Right atrium auricular region (tissue), 2 donors: Measurements from ENCODE around the gene HELZ. TPM values are rescaled to one million over a fixed set of nuclear protein-coding genes. Genes with fewer than 3 reads are reported as not detected.

ENCODE experiments used
- DNase-seq: peaks from one replicate; pipeline ENCODE4 v3.0.0-alpha.2; 2019; ENCODE audit warnings: low spot score
- H3K27ac ChIP-seq, 2 donors: fragments of 200-600 bp; sonication (generic); 1 replicate in 1 of 2; 2 replicates in 1 of 2; pipeline ENCODE4 v1.5.1; 2016 to 2019
- H3K27me3 ChIP-seq, 2 donors: fragments of 200-600 bp; sonication (generic); one replicate each; pipeline versions ENCODE4 v1.5.1 to v1.6.0; 2017 to 2019
- H3K36me3 ChIP-seq: fragments of 200-600 bp; sonication (generic); one replicate; pipeline ENCODE4 v1.5.1; 2016
- H3K4me1 ChIP-seq, 2 donors: fragments of 200-600 bp; sonication (generic); one replicate each; pipeline versions ENCODE4 v1.5.1 to v1.6.0; 2017 to 2019
- H3K4me3 ChIP-seq, 2 donors: fragments of 200-600 bp; sonication (generic); 1 replicate in 1 of 2; 2 replicates in 1 of 2; pipeline ENCODE4 v1.5.1; 2017 to 2019; ENCODE audit warnings: mild to moderate bottlenecking in 1 of 2, moderate library complexity in 1 of 2
- H3K9me3 ChIP-seq, 2 donors: fragments of 200-600 bp; sonication (generic); one replicate each; pipeline ENCODE4 v1.5.1; 2019
- total RNA-seq, 2 donors: library from RNA; depleted of rRNA; stranded (reverse); fragments of >200 nt; gene quantifications; one replicate each; pipeline ENCODE4 v1.1.0, GENCODE V29; 2016
- TF ChIP-seq, protein P1 (sequence below), 2 donors: fragments of 200-600 bp; sonication (generic); IDR thresholded peaks; one replicate each; pipeline ENCODE4 v1.5.1; 2019; ENCODE audit warnings: antibody characterized with exemption in 2 of 2

Gene HELZ
- total RNA-seq, 2 donors from 2014 or later, result 25.2 to 29.1 TPM

GRCh38 chr17:67186782-67187181 lies 58.2 kb downstream of the HELZ start:
- Histone ChIP-seq H3K36me3 (peaks cover 10% of the 10 kb centered on the region), H3K27ac (no peak overlapping the region), H3K4me1 (no peaks in the 10 kb centered on the region), H3K9me3 (no peaks in the 10 kb centered on the region), H3K4me3 (no peak overlapping the region), H3K27me3 (no peaks in the 10 kb centered on the region)
- TF ChIP-seq, protein P1, sequence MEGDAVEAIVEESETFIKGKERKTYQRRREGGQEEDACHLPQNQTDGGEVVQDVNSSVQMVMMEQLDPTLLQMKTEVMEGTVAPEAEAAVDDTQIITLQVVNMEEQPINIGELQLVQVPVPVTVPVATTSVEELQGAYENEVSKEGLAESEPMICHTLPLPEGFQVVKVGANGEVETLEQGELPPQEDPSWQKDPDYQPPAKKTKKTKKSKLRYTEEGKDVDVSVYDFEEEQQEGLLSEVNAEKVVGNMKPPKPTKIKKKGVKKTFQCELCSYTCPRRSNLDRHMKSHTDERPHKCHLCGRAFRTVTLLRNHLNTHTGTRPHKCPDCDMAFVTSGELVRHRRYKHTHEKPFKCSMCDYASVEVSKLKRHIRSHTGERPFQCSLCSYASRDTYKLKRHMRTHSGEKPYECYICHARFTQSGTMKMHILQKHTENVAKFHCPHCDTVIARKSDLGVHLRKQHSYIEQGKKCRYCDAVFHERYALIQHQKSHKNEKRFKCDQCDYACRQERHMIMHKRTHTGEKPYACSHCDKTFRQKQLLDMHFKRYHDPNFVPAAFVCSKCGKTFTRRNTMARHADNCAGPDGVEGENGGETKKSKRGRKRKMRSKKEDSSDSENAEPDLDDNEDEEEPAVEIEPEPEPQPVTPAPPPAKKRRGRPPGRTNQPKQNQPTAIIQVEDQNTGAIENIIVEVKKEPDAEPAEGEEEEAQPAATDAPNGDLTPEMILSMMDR (IDR thresholded peaks at IDR 0.05), result no peak
- no peak for DNase-seq

GRCh38 chr17:67183531-67183930 lies 61.5 kb downstream of the HELZ start:
- Histone ChIP-seq H3K27me3 (no peaks in the 10 kb centered on the region), H3K9me3 (no peaks in the 10 kb centered on the region), H3K27ac (no peak overlapping the region), H3K4me1 (no peaks in the 10 kb centered on the region), H3K4me3 (no peak overlapping the region), H3K36me3 (peaks cover 6% of the 10 kb centered on the region)
- no peak for DNase-seq
- TF ChIP-seq, protein P1 (IDR thresholded peaks at IDR 0.05), result no peak

DNA sequence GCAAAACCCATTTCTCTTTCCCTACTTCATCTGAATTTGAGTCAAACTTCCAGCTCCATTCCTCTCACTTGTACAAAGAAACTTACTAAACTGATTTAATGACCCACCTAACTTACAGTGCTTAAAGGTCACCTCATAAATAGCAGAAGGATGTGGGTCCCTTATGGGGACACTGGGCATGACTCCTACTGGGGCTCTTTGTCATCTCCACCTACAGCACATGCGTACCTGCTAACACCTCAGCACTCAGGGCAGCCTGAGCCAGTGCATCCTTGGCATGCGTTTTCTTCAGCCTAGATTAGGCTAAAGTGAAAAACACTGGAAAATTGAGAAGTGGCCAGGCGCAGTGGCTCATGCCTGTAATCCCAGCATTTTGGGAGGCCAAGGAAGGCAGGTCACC lies 63.2 kb downstream of the HELZ start:
- TF ChIP-seq, protein P1 (IDR thresholded peaks at IDR 0.05), result no peak
- Histone ChIP-seq H3K36me3 (peaks cover 14% of the 10 kb centered on the region), H3K27ac (no peak overlapping the region), H3K27me3 (no peaks in the 10 kb centered on the region), H3K4me3 (no peak overlapping the region), H3K4me1 (no peaks in the 10 kb centered on the region), H3K9me3 (no peaks in the 10 kb centered on the region)
- no peak for DNase-seq

DNA sequence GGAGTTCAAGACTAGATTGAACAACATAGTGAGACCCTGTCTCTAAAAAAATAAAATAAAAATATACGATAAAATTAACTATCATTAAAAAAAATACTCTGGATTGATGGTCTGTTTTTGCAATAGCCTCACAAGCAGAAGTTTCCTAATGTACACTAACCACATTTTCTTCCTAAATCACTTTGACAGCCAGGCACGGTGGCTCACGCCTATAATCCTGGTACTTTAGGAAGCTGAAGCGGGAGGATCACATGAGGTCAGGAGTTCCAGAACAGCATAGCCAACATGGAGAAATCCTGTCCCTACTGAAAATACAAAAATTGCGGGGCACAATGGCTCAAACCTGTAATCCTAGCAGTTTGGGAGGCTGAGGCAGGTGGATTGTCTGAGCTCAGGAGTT lies 64.7 kb downstream of the HELZ start:
- TF ChIP-seq, protein P1 (IDR thresholded peaks at IDR 0.05), result no peak
- Histone ChIP-seq H3K27me3 (no peaks in the 10 kb centered on the region), H3K36me3 (peaks cover 29% of the 10 kb centered on the region), H3K4me3 (no peak overlapping the region), H3K4me1 (no peaks in the 10 kb centered on the region), H3K27ac (no peak overlapping the region), H3K9me3 (no peaks in the 10 kb centered on the region)
- DNase-seq, result no peak

GRCh38 chr17:67178555-67178954 lies 66.4 kb downstream of the HELZ start:
- H3K4me3 ChIP-seq, result no peak overlapping the region
- no peaks in the 10 kb centered on the region for H3K4me1 ChIP-seq
- no peaks in the 10 kb centered on the region for H3K27me3 ChIP-seq
- peaks cover 29% of the 10 kb centered on the region for H3K36me3 ChIP-seq
- H3K9me3 ChIP-seq, result no peaks in the 10 kb centered on the region
- H3K27ac ChIP-seq, result no peak overlapping the region
- TF ChIP-seq, protein P1 (IDR thresholded peaks at IDR 0.05), result no peak
- no peak for DNase-seq

- Histone ChIP-seq H3K9me3 (no peaks in the 10 kb centered on the region), H3K4me3 (no peak overlapping the region), H3K36me3 (peaks cover 29% of the 10 kb centered on the region), H3K4me1 (no peaks in the 10 kb centered on the region), H3K27me3 (no peaks in the 10 kb centered on the region), H3K27ac (no peak overlapping the region)
- no peak for DNase-seq
- TF ChIP-seq, protein P1 (IDR thresholded peaks at IDR 0.05), result no peak
These were observed 67.3 kb downstream of the HELZ start for GRCh38 chr17:67177732-67178131.
